Effector CD8-positive, alpha-beta T cell (primary cell): ENCODE measurements around the gene CCR9.
A peak's percentile ranks its signal among the peaks of the same experiment; 100 is the strongest.
"Not testable (repeated sequence)": the region's sequence is repeated elsewhere in the genome, so short reads cannot be mapped to it uniquely, and the experiment has no call there.

Experiments used
- DNase-seq: peaks from one replicate; lab custom pipeline; 2025; lab: John Stamatoyannopoulos, UW
- total RNA-seq, 4 experiments: gene quantifications; one replicate each; lab custom pipeline; 2026; lab: John Stamatoyannopoulos, UW

Gene CCR9
- 0.97 to 9.0 (median 3.7) reads per million in 4 experiments for total RNA-seq

DNA sequence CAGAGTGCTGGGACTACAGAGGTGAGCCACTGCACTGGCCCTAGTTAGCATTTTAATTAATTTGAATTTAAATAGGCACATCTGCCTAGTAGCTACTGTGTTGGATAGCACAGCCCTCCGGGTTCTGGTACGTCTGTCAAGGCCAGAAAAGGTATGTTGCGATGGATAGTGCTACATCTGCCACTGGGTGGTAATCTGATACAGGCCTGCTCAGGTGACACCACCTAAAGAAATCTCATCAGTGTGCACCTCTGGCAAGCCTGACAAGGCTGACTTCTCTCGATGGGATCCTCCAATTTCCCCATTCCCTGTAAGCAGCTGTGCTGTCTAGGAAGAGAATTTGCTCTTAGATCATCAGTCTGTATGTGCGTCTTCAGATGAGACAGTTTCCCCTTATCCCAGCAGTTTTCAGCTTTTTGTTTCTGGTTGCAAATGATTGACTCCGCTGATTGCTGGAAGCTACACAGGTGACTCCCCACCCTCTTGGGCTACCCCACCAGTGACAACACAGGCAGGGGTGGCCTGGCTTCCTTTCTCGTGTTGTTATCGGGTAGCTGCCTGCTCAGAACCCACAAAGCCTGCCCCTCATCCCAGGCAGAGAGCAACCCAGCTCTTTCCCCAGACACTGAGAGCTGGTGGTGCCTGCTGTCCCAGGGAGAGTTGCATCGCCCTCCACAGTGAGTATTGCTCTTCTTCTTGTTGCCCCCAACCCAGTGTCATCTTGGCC lies at the start of gene CCR9:
Gene CCR9 (plus strand): TSS at position 565 of the 727 bp plus-strand sequence. CDS start 8,391 bp downstream, outside the sequence.
- no peak for DNase-seq

GRCh38 chr3:45838466-45838865 lies 47.9 kb upstream of the CCR9 start:
- no peak for DNase-seq

- peak; percentile 33 for DNase-seq
These were observed 45.0 kb upstream of the CCR9 start for GRCh38 chr3:45841420-45841756.

- peak; percentile 81 for DNase-seq
These were observed 44.4 kb upstream of the CCR9 start, which contains the start of gene LZTFL1 for GRCh38 chr3:45841757-45842491. Gene LZTFL1, minus strand, starts transcription at chr3:45842119. Its CDS starts 128 bp downstream, at chr3:45841991.

DNA sequence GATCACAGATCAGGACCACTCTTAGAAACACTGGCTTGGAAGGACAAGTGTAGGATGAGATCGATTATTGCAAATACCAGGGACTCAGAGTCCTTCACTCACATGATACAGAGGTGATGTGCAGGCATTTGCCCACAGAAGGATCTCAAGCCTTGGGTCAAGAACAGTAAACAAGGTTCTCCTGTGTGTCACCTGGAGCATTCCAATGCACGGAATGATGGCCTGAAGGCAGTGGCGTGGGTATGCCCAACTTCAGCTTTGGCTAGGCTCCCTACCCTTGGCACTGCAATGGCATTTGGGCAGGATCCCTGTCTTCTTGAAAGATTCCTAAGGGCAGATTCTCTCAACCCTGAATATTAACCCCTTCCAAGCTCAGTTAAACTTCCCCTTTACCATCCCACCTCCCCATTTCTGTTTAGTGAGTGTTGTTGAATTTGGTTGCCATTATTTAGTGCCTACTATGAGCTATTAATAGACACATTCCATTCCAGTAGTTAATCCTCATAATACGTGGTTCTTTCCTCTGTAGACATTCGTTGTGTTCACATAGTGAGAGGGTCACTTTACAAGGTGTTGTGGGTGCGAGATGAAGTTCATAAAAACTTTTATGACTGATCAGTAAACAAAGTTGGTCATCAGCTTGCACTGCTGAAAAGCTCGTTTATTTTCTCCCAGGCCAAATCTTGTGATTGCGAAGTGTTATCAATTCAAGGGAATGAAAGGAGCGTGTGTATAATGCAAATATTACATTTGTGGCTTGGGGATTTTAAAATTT lies 43.3 kb upstream of the CCR9 start:
- DNase-seq = no peak

GRCh38 chr3:45844616-45845015 lies 41.7 kb upstream of the CCR9 start:
- no peak for DNase-seq

GRCh38 chr3:45848392-45848791 lies 38.0 kb upstream of the CCR9 start:
- DNase-seq = no peak

DNA sequence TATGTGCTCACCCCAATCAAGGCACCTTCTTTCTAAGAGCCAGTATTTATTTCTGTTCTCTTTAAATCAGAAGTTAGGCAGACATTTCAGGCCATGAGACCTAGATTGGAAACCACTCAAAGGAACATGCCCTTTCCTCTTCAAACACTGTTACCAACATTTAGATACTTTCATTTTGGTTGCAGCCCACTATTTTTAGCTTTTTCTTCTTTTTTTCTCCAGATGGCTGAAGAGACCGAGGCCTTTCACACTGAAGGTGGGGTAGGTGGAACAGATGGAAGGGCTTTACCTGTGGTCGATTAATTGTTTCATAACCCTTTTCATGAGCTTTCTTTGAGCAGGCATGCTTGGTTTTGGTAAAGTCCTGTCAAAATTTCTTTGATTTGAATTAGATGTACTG lies 33.5 kb upstream of the CCR9 start:
- no peak for DNase-seq

DNA sequence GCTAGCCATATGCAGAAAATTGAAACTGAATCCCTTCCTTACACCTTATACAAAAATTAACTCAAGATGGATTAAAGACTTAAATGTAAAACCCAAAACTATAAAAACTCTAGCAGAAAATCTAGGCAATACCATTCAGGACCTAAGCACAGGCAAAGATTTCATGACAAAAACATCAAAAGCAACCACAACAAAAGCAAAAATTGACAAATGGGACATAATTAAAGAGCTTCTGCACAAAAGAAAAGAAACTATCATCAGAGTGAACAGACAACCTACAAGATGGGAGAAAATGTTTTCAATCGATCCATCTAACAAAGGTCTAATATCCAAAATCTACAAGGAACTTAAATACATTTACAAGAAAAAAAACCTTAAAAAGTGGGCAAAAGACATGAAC lies 30.0 kb upstream of the CCR9 start:
- not testable (repeated sequence) for DNase-seq

- DNase-seq = not testable (repeated sequence)
These were observed 29.3 kb upstream of the CCR9 start for GRCh38 chr3:45857024-45857423.

DNA sequence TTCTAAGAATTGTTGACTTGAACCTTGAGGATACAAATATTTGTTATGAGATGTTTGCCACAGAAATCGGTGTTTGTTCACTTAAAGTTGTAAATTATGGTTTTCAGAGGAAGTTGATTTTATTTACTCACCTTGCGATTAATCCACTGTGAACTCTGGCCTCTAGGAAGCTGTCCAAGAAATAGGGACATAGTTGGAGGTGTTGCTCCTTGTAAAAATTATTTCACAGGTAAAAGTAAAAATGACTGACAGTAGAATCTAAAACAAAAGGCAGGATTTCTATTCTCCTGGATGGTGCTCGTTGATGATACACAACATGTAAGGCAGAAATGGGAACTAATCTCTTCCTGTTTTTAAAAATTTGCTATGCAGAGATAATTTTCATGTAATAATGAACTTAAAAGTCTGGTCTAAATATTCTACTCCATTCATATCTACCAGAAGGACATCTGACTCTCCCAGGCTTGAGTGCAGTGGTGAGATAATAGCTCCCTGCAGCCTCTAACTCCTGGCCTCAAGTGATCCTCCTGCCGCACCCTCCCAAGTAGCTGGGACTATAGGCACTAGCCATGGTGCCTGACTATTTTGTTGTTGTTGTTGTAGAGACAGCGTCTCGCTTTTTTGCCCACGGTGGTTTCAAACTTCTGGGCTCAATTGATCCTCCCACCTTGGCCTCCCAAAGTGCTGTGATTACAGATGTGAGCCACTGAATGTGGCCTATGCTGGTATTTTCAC lies 27.4 kb upstream of the CCR9 start:
- no peak for DNase-seq

DNA sequence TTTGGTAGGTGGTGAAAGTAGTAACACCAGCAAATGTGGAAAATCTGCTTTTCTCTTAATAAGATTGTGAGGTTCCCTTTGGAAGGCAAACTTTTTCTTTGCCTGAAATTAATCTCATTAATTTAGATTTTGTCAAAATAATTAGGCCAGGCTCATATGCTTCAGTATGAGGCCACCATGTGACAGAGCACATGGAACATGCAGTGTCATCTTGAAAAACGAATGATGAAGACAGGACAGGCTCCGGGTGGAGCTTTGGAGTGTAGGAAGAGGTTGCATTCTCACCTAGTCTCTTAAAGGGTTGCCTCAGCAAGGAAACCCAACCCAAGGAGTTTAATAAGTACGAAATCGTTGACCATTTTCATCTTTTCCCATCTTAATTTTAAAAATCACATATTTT lies 25.9 kb upstream of the CCR9 start:
- no peak for DNase-seq

- no peak for DNase-seq
These were observed 25.2 kb upstream of the CCR9 start for GRCh38 chr3:45861043-45861719.

- no peak for DNase-seq
These were observed 21.4 kb upstream of the CCR9 start for GRCh38 chr3:45864760-45865519.

DNA sequence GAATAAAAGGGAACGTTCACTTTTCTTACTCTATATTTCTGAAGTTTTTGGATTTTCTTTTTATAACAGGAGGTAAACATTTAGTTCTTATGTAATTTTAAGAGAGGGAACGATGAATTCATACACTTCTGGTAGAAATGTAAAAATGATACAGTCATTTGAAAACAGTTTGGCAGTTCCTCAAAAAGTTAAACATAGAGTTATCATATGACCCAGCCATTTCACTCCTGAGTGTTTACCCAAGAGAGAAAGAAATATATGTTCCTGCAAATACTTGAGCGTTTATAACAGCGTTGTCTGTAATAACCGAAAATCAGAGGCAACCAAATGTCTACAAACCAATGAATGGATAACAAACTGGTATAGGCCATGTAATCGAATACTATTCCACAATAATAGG lies 20.8 kb upstream of the CCR9 start:
- DNase-seq = no peak

DNA sequence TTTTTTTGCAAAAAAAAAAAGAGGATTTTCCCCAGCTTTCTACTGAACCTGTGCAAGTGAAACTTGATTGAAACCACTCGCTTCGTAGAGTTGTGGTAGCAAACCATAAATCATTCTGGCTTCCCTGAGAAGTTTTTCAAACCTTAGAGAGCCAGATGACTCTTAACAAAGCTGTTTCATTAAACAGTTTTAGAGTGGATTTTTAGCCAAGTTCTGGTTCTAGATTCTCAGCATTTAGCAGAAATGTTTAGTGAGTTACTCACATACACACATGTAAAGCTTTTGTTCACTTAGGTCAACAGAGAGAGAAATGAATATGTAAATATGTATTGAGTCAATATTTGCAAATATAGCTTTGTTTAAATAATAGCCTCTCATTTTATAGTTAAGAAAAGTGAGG lies 18.1 kb upstream of the CCR9 start:
- no peak for DNase-seq

DNA sequence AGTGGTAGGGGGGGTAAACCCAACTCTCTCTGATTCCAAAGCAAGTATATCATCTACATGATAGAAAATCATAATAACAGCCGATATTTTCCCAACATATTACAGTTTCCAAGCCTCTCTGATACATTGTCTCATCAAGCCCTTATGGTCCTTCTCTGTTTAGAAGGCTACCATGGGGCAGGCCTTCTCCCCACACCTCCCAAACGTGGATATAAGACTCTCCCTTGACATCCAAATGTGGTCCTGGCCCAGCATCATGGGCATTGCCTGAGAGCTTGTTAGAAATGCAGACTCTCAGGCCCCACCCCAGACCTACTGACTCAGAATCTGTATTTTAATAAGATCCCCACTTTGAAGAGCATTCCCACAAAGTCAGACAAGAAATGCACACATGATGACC lies 17.7 kb upstream of the CCR9 start:
- no peak for DNase-seq

DNA sequence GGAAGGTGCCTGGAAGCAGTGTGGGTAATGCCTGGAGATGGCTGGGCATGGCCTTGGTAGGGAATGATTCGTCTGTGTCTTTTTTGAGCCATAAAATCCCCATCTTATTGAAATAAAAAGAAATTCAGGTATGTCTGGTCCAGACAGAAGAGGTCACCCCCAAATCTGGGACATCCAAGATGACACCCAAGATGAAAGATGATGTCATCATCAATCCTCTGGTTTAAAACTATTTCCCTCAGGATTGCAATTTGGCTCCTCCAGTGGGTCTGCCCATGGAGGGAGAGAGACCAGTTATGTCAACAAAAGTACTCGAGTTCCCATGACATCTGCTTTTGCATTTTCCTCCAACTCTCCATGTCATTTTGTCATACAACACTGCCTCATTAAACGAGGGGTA lies 16.7 kb upstream of the CCR9 start:
- no peak for DNase-seq

GRCh38 chr3:45870099-45870498 lies 16.2 kb upstream of the CCR9 start:
- DNase-seq = peak; percentile 41

GRCh38 chr3:45871780-45872179 lies 14.6 kb upstream of the CCR9 start:
- no peak for DNase-seq

- no peak for DNase-seq
These were observed 13.8 kb upstream of the CCR9 start for GRCh38 chr3:45872569-45872968.
